GM19025 (cell line): ENCODE measurements around the gene COQ5.
A peak's percentile ranks its signal among the peaks of the same experiment; 100 is the strongest.
"Not testable (repeated sequence)": the region's sequence is repeated elsewhere in the genome, so short reads cannot be mapped to it uniquely, and the experiment has no call there.

Experiments used
- ATAC-seq: cut with Tn5 transposase; IDR thresholded peaks from one replicate; pipeline ENCODE4 v1.9.1; 2021; ENCODE audit warnings: mild to moderate bottlenecking, low read depth, moderate library complexity; ENCODE audit not compliant: unreplicated experiment

COQ5 gene

GRCh38 chr12:120530418-120530761 is 1.4 kb upstream of the COQ5 start:
- ATAC-seq: not testable (repeated sequence)

DNA sequence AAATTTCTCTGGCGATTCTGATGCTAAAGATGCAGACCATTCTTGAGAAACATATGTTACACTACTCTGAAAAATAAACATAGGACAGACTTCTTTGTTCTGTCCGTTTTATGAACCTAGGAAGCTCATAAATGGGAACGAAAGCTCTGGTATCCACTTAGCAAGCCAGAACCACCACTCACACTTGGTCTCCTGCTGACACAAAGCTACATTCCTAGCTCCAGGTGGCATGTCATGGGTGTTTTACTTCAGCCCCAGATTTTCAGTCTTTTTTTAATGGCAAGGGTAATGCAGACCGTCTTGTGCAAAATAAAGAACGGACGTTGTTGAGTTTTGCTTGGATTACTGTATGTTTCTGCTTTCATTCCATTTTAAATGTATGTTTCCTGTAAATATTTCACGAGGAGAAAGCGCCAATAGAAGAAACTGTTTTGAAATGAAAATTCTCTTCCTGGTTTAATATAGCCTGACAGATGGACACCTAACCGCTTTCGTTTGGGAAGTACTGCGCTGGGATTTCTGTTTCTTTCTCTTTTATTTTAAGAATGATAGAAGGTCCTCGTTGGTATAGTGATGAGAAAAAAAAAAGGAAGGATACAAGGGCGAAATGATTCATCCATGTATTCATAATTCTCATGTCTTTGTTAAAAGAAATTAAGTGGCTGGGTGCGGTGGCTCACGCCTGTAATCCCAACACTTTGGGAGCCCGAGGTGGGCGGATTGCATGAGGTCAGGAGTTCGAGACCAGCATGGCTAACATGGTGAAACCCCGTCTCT is 871 bp upstream of the COQ5 start:
- no peak for ATAC-seq

DNA sequence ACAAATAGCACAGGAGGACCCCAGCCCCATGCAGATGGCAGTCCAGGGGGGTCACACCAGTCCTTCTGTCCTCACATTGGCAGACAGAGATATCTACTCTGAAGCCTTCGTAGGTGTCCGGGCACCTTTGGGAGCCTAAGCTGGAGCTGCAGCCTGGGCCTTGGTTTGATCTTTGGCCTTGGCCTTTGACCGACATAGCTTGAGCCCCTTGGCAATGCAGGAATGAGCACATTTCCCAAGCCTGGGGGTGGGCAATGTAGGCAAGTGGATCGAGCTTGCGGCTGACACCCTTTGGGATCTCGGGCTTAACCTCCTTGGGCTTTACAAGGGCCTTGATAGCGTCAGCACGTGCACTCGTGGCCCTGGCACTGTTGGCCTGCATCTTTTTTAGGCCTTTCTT is 6.4 kb downstream of the COQ5 start:
- no peak for ATAC-seq

DNA sequence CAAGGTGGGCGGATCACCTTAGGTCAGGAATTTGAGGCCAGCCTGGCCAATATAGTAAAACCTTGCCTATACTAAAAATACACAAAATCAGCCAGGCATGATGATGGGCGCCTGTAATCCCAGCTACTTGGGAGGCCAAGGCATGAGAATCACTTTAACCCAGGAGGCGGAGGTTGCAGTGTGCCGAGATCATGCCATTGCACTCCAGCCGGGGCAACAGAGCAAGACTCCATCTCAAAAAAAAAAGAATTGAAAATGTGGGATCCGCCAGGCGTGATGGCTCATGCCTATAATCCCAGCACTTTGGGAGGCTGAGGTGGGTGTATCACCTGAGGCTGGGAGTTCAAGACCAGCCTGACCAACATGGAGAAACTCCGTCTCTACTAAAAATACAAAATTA is 9.6 kb downstream of the COQ5 start:
- not testable (repeated sequence) for ATAC-seq

DNA sequence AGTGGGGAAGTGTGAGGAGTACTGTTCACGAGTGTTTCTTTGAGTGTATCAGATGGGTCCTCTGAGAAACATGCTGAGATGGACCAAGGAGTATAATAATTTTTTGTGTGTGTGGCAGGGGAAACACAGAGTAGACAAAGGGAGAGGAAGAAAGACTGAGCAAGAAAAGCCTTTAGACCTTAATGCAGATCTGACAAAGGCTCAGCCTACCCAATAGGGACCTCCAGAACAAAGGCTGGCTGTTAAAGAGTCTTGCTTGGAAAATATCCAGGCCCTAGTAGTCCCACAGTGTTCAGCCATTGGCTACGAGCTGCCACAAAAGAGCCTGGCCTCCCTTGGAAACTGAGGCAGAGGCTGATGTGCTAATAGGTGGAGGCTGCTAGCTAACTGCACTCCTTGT is 13.5 kb downstream of the COQ5 start:
- no peak for ATAC-seq

DNA sequence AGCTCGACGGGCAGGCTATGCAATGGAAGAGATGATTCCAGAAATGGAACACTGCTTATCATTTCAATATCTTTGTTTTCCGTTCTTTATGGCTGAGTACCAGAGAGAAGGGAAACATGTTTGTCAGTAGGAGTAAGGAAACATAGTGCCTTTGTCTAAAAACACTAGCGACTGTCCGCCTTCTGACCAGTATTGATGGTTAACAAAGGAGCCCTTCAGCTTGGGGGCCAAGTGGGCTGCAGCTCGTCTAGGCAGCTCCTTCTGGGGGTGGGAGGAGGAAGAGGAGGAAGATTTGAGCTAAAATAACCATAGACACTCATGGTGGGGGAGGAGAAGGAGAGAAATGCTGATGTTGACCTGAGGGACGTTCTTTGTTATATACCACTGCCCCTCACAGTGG is 15.0 kb downstream of the COQ5 start:
- no peak for ATAC-seq

- no peak for ATAC-seq
These were observed 20.4 kb downstream of the COQ5 start for GRCh38 chr12:120508537-120508936.

DNA sequence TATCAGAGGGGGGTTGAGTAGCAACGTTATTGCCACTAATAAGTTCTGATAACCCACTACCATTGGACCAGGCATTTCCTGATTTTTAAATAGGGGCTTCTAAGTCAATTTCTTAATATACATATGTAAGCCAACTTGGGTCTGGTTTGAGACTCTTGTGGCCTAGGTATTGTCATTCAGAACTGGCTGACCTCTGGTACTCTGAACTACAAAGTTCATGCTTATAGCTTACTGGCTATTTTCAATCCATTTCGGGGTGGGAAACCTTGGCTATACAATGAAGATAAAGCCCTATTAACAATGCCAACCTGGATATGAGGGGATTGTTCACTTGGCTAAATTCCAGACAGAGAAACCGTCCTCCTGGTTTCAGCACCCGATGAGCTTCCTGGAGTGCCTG is 24.4 kb downstream of the COQ5 start:
- no peak for ATAC-seq

GRCh38 chr12:120500581-120500980 is 28.4 kb downstream of the COQ5 start:
- no peak for ATAC-seq

DNA sequence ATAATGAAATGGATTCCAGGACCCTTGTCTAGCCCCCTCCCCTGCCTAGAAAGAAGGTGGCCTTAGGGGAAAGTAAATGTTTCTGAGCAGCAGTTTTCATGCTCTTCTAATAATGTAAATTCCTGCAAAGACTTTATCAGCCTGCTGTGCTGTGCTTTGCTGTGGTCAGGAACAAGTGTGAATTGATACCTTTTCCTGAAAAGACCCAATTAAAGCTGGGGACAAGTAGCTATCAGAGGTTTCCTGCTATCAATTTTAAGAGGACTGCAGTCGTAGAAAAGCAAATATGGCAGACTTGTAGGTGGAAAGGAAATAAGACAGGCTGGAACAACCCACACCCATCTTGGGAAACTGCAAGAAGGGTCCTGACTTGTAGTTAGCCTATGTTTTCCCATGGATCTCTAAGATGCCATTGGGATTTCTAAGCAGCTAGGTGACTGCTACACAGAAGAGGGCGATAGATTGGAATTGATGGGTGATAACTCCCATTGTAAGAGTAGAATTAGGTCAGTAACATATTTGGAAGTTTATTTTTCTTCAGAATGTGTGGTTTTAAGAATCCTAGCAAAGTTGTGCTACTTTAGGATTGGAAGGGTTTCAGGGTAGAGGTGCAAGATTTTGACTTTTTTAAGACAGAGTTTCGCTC is 30.0 kb downstream of the COQ5 start:
- no peak for ATAC-seq

- no peak for ATAC-seq
These were observed 31.3 kb downstream of the COQ5 start for GRCh38 chr12:120497524-120498150.

- no peak for ATAC-seq
These were observed 32.3 kb downstream of the COQ5 start for GRCh38 chr12:120496413-120497340.

GRCh38 chr12:120495731-120496412 is 33.1 kb downstream of the COQ5 start, which contains the start of gene DYNLL1:
TSS of gene DYNLL1 (plus strand) at chr12:120496113. CDS start at chr12:120496422, 309 bp downstream.
- peak; percentile 94 for ATAC-seq

DNA sequence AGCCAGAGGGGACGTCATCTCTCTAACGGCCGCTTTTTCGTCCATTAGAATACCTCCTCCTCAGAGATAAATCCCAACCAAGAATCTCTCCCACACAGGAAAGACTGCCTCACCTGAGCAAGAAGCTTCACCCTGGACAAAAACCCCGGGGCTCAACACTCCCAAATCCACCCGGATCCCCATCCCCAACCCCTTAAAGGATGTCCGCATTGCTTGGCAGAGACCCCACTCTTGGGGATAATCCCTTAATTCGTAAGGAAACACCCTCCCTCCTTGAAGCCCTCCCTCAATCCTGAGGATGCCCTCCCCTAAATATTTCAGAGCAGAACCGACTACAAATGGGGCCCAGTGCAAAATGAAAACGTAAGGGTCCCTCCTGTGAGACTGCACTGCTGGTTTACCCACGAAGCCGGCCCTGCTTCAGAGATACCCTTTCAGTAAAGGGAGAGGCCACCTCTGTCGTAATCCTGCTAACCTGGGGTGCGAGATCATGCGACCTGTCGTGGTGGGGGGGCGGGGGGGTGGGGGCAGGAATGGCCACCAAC is 33.7 kb downstream of the COQ5 start:
- ATAC-seq: no peak

DNA sequence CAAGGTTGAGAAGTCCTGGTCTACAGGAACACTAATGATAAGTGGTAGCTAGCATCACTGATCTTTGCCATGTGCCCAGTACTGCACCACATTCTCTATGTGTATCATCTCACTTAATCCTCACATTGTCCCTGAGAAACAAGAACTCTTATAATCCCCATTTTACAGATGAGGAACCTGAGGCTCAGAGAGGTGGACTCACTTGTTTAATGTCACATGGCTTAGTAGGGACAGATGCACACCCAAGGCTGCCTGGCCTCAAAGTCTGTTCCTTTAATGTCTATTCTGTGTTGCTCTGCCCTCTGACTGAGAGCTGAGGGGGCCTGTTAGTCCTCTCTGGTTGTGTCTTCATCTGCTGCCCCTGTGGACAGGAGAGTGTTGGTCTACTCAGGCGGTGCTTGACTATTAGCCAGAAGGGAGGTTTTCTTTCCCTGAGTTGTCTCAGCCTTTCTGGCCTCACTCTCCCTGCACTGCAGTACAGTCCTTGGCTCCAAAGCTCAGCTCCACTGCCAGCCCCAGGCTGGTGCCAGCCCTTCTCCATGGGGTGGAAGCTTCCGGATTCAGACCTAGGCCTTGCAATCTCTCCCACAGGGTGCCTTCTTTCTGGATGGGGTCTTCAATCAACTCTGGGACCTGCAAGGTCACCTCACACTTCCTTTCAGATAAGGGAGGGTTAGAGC is 38.0 kb downstream of the COQ5 start:
- ATAC-seq: no peak

DNA sequence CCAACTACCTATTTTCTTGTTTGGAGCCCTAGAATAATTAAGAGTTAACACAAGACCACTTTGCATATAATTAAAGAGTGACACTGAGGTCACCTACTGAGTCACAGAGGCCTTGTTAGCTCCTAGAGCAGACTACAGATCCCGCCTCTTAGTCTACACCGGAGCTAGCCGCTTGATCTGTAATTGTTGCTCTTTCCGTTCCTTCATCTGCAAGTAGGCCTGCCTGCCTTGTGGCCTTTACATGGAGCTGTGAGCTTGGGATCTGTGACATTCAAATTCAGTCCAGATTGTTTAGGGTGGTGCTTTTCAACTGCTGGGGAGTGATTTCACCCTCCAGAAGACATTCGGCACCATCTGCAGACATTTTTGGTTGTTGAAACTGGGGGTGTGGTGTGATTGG is 38.6 kb downstream of the COQ5 start:
- ATAC-seq: no peak

DNA sequence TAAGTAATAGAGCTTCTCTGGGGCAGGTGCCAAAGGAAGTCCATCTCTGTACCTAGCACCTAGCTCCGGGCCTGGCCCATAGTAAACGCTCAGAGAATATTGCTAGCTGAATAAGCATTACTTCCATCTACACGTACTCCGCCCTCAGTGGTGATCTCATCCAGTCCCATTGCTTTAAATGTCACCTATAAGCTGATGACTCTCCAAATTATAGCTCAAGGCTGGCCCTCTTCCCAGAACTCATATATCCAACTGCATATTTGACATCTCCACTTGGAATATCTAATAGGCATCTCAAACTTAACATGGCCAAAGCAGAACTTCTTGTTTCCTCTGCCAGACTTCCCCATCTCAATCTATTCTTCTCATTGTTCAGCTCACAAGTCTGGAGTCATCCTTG is 39.9 kb downstream of the COQ5 start:
- ATAC-seq: no peak

- no peak for ATAC-seq
These were observed 40.8 kb downstream of the COQ5 start for GRCh38 chr12:120488057-120488640.

DNA sequence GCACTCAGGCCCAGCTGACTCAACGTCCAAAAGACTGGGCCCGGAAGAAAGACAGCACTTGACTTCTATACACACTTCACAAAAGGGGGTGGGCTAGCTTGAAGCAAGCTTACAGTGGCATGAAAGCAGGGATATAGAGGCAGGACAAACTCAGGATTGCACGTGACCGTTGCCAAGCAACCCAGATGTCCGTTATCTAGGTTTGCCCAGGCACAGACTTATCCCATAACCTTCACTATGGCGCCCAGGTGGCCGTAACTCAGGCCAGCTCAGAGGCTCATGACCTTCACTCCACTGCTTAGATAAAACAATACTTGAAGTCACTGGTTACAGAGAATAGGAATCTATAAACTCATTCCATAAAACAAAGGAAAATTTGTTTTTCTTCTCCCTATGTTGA is 41.4 kb downstream of the COQ5 start:
- not testable (repeated sequence) for ATAC-seq
